C4-2B (cell line): Measurements from ENCODE around the gene RAB11FIP4.

Source experiments
- CTCF ChIP-seq: fragments of 450-650 bp; conservative IDR thresholded peaks from 2 replicates; pipeline ENCODE4 v1.5.1; 2017; ENCODE audit warnings: mild to moderate bottlenecking
- ZFX ChIP-seq: fragments of 450-650 bp; IDR thresholded peaks from 2 replicates; pipeline ENCODE4 v1.6.1; 2017

GRCh38 chr17:31530391-31530985, 139.0 kb downstream of the RAB11FIP4 start:
- no peak for TF ChIP-seq CTCF
- TF ChIP-seq ZFX = no peak
